Stimulated activated CD8-positive, alpha-beta memory T cell treated with anti-CD3 and anti-CD28 coated beads, Interleukin-4, amount 100 ng/mL, for 24 hours (primary cell): Measurements from ENCODE around the gene GLRX5.
A peak's percentile ranks its signal among the peaks of the same experiment; 100 is the strongest.

Experiments used
- DNase-seq: peaks from one replicate; pipeline ENCODE4 v3.0.0-alpha.2; 2020; ENCODE audit warnings: low read depth

GLRX5 gene

DNA sequence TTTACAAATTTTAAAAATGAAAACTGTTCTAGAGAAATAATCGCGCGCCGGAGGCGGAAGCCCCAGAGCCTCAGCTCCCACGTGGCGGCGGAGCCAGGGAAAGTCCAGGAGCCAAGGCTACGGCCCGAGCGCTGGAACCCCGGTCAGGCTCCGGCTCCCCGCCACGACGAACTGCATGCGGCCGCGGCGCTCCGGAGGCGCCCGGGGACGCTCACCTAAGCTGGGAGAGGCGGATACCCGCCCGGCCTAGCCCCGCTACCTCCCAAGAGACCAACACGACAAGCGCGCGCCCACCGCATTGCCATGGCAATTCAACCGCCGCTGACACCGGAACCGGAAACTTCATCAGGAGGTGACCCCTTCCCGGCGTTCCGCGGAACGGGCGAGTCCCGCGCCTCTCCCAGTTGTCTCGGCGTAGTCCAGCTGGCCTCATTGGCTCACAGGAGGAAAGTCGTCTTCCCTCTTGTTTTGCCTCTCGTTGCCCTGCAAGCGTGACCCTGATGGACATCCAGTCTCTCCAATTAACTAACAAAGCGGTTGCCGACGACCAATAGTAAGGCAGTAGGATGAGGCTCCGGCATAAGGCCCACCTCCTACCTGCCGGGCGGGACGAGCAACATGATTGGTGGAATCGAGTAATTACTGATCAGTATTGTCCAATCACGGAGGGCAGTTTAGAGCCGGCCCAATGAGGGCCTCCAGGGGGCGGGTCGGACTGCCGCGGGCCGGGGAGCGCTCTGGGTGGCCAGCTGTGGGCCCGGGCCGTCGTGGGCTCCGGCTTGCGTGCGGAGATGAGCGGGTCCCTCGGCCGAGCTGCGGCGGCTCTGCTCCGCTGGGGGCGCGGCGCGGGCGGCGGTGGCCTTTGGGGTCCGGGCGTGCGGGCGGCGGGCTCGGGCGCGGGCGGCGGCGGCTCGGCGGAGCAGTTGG is at the start of gene GLRX5:
TSS of gene GLRX5 (plus strand) at position 752 of the 927 bp plus-strand sequence. CDS start at position 792, 40 bp downstream.
- DNase-seq, result peak; percentile 96

- no peak for DNase-seq
Measured at GRCh38 chr14:95485222-95485819, 49.5 kb upstream of the GLRX5 start.

GRCh38 chr14:95486875-95487668 is 47.8 kb upstream of the GLRX5 start:
- no peak for DNase-seq

DNA sequence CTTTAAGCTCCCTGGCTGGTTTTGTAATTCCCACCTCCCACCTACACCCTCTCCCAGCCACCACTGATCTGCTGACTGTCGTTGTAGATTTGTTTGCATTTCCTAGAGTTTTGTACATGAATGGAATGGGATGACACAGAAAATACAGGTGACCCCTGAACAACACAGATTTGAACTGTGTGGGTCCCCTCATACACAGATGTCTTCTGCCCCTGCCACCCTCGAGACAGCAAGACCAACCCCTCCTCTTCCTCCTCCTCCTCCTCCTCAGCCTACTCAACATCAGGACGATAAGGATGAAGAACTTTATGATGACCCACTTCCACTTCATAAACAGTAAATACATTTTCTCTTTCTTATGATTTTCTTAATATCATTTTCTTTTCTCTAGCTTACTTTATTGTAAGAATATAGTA is 47.2 kb upstream of the GLRX5 start:
- no peak for DNase-seq

GRCh38 chr14:95488376-95489213 is 46.3 kb upstream of the GLRX5 start:
- no peak for DNase-seq

DNA sequence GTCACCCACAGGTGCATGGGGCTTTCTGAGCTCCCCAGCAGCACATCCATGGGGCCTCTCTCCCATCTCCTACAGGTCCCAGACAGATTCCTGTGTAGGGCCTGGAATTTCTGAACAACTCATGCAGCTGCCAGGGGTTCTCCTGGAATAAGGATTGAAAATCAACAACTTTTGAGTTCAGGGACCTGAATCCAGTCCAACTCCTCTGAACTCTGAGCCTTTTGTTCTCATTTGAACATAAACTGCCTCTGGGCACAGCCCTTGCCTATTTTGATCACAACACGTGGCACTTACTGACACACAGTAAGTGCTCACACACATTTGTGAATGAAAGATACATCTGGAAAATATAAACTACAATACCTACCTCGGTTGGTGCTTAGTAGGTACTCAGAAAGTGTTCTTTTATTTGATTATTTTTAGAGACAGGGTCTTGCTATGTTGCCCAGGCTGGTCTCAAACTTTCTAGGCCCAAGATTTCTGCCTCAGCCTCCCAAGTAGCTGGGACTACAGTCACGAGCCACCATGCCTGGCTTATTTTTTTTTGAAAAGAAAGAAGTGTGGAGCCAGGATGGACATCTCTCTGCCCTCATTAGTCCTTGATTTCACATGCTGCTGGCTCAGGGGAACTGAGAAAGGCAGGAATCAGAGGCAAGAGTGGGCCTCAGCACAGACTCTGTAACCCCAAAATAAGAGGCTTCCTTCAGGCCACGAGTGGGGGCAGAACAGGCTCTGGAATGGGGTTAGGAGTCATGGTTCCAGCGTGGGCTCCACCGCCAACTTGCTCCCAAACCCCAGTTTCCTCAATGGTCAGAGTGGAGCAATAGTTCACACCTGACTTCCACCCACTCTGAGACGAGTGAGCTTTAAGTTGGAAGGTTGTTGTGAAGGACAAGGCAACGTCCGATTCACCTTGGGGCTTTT is 45.4 kb upstream of the GLRX5 start:
- DNase-seq, result no peak

- no peak for DNase-seq
Measured at GRCh38 chr14:95490138-95490509, 44.7 kb upstream of the GLRX5 start.

DNA sequence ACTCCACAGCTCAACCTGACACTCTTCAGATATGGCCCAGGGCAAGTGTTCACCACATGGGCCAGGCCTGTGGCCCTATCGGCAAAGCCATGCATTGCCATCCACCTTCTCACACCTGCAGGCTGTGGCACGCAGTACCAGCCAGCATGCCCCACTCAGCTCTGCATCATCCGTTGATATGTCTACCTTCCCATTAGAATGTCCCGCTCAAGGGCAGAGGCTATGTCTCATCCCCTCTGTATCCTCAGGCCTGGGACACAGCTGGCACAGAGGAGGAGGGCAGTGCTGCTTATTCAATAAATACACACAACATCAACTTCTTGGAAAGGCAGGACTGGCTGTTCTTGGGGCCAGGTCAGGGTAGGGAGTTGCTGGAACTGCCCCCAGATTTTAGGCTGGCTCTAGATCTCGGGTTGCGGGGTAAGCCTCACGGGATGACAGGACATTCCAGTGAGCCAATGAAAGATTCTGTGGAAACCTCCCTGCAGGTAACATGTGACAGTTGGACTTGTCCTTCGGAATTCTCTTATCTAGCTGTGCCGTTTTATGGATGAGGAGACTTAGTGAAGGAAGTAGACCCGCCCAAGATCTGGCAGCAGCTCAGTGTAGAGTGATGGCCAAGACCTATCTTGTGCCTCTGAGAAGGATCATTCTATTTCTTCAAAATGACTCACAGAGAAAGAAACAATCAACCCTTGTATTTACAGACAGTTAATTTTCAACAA is 44.0 kb upstream of the GLRX5 start:
- no peak for DNase-seq

DNA sequence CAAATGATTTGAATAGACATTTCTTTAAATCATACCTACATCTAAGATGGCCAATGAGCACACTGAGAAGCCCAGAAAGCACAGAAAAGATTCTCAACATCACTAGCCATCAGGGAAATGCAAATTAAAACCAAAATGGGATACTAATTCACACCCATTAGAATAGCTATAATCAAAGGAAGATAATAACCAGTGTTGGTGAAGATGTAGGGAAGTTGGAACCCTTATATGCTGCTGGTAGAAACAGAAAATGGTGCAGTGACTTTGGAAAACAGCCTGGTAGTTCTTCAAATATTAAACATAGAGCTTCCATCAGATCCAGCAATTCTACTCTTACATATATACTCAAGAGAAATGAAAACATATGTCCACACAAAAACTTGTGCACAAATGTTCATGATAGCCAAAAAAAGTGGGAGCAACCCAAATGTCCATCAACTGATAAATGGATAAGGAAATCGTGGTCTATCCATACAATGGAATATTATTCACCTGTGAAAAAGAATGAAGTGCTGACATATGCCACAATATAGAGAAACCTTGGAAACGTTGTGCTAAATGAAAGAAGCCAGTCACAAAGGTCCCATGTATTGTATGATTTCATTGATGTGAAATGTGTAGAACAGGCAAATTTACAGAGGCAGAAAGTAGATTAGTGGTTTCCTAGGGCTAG is 42.8 kb upstream of the GLRX5 start:
- DNase-seq, result no peak

GRCh38 chr14:95493503-95493902 is 41.3 kb upstream of the GLRX5 start:
- DNase-seq, result no peak

- DNase-seq, result no peak
Measured at GRCh38 chr14:95493976-95494375, 40.9 kb upstream of the GLRX5 start.

DNA sequence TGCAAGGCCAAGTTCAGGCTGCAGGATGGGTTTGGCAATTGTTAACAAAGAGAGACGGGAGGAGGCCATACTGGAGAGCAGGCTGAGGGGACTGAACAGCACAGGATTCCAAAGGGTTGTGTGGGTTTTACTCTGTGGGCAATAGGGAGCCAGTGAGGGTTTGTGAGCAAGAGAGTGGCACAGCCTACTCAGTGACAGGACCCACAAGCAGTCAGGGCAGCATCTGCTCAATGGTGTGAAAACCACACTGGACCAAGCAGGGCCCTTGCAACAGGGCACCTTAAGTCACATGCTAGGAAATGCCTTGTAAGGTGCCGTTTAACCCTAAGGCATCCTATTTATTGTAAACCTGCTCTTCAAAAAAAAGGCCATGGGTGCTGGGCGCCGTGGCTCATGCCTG is 40.4 kb upstream of the GLRX5 start:
- no peak for DNase-seq

DNA sequence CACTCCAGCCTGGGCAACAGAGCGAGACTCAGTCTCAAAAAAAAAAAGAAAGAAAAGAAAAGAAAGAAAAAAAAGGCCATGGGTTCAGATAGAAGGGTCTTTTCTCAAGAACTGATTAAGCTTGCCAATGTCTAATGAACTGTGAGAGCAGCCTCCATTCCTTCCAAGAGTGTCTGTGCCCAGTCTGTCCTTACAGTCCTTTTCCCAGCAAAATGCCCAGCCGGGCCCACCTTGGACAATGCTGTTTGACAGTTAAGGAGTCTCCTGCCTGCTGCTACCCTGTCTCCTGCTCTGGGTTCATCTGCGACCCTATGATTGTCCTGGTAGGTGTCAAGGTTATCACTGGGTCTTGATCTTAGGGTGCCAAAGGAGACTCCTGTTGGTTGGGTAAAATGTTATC is 39.8 kb upstream of the GLRX5 start:
- DNase-seq, result no peak

DNA sequence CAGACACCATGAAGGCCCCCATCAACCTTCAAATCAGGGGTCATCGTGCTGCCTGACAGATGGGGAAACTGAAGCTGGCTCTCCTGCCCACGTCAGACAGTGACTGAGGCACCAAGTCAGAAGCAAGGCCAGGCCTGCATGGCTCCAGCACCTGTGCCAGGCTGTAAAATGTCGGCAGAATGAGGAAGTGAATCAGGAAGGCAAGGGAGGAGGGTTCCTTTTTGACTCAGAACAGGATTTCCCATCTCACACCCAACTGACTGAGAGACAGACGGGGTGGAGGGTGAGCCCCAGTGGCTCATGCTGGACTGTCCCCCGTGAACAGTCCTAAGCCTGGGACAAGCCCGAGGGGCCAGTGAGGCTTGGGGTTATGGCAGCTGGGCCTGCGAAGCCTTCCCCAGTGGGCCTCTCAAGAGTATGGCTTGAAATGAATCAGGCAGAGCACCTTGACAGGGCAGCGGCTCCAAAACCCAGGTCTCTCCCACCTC is 39.3 kb upstream of the GLRX5 start:
- DNase-seq, result no peak

DNA sequence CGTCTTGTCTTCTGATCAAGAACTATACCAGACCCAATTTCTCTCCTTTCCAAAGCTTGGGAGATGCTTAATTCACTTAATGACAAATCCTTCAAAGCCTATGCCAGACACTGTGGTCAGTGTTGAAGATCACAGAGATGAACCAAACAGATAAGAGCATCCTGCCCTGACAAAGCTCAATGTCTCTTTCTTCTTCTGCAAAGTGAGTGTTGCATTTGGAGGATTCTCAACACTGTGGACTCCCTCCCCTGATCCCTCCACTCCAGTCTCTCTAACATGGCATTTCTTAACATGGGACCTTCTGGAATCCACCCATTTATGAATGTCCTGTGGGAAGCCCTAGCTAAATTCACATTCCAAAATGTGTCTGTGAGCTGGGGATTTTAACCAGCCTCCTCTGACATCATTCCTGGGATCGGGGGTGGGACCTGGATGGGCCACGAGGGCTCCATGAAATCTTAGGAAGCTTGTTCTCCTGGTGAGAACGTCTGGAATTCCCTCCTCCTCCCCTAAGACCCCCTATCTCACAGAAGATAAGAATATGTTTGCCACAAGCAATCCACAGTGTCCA is 38.7 kb upstream of the GLRX5 start:
- DNase-seq, result no peak

DNA sequence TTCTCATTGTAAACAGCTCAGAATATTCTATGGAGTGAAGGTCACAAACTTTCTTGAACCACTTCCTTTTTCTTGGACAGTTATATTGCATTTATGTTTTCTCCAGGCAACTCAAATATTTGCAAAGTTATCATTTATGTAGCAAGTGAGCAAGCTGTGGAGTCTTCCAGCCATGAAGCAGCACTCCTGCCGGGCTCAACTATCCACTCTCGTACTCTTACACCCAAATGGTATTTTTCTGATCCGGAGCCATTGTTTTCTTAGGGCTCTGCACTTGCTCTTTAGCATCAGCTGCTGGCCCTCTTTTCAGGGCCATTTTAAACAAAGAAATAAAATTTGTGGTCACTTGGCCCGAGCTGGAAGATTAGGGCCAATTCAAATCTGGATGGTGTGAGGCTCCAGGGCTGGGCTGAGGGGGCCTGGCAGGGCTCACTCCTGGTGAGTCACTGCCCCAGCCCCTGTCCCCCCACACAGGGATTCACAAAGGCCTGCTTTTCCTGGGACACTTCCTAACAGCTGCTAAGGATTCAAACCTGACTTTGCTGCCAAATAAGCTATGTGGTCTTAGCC is 38.1 kb upstream of the GLRX5 start:
- no peak for DNase-seq

GRCh38 chr14:95497561-95498011 is 37.3 kb upstream of the GLRX5 start:
- DNase-seq, result no peak

DNA sequence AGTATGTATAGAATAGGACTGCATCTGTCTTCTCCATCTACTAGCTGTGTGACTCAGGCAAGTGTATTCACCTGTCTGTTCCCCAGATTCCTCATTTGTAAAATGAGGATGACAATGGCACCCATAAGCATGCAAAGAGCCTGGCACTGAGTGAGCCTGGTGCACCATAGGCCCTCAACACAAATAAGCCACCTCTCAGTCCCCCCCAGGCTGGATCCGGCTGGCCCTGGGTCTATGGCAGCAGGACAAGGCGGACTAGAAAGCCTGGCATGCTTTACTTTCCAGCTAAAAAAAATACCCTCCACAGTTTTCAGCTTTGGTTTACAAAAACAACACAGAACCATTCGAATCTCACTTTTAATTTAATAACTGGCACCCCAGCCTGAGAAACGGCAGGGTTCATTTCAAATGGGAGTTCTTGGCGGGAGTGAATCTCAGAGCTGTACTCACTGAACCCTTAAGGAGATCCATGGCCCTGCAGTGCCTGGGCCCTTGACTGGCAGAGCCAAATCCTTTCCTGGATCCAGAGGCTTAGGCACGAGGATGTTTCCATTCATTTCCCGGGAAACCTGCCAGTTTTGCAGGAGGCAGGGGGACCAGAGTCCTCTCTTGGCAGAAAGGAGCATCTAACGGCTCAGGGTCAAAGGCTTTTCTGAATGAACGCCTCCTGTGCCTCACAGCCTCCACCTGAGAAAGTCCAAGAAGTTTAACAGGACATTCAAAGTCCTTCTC is 36.1 kb upstream of the GLRX5 start:
- no peak for DNase-seq
